Stomach (tissue), 4 donors: ENCODE data around the gene GRK2.

Experiments used
- EP300 ChIP-seq: sonication (generic); formaldehyde crosslinking; IDR thresholded peaks from one replicate; pipeline ENCODE4 v1.6.1; 2017; ENCODE audit warnings: antibody characterized with exemption
- POLR2A ChIP-seq, 4 donors: fragments of 450-650 bp; IDR thresholded peaks; one replicate each; pipeline ENCODE4 v1.6.1; 2016; ENCODE audit warnings: antibody characterized with exemption in 4 of 4, control low read depth in 2 of 4, mild to moderate bottlenecking in 1 of 4, moderate library complexity in 1 of 4
- POLR2AphosphoS5 ChIP-seq, 3 donors: sonication (generic); formaldehyde crosslinking; IDR thresholded peaks; one replicate each; pipeline ENCODE4 v1.6.1; 2016; ENCODE audit warnings: antibody characterized with exemption in 3 of 3
- TF ChIP-seq, protein P1 (sequence below), 7 experiments: fragments of 450-650 bp in 4 of 7; fragments of 200-600 bp in 3 of 7; sonication (generic) in 3 of 7; IDR thresholded peaks; one replicate each; pipeline ENCODE4 v1.5.1; 2016 to 2019; ENCODE audit warnings: antibody characterized with exemption in 7 of 7, control low read depth in 2 of 7, mild to moderate bottlenecking in 1 of 7

DNA sequence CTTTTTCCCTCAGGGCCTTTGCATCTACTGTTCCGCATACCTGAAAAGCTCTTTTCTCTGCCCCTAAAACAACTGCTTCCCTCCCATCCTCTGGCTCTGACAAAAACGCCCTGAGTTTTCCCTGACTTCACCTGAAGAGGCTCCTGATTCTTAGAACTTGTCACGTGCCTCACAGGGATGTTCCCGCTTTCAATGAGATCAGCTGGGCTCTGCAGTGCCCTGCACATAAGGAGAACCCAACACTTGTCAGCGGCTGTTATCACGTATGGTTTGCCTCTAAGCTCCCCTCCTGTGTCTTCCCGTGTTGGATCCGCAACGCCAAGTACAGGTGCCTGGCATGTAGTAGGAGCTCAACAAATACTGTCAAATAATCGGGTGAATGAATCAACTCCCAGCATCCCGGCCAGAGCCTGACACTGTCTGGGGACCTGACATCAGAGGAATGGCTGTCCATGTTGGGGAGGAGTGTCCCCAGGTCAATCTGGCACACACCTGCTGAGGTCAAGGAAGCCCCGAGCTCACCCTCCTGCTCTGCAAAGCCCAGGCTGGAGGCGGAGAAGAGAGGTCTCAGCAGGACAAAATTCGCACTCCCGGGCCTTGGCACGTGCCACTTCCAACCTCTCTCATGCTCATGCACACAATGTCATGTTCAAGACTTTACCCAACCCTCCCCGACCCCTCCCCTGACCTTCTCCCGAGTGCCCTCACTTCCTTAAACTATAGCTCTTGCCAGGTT is 4.2 kb upstream of the GRK2 start:
- no peak for TF ChIP-seq POLR2A (IDR thresholded peaks at IDR 0.05)
- TF ChIP-seq, protein P1, sequence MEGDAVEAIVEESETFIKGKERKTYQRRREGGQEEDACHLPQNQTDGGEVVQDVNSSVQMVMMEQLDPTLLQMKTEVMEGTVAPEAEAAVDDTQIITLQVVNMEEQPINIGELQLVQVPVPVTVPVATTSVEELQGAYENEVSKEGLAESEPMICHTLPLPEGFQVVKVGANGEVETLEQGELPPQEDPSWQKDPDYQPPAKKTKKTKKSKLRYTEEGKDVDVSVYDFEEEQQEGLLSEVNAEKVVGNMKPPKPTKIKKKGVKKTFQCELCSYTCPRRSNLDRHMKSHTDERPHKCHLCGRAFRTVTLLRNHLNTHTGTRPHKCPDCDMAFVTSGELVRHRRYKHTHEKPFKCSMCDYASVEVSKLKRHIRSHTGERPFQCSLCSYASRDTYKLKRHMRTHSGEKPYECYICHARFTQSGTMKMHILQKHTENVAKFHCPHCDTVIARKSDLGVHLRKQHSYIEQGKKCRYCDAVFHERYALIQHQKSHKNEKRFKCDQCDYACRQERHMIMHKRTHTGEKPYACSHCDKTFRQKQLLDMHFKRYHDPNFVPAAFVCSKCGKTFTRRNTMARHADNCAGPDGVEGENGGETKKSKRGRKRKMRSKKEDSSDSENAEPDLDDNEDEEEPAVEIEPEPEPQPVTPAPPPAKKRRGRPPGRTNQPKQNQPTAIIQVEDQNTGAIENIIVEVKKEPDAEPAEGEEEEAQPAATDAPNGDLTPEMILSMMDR (IDR thresholded peaks at IDR 0.05): no peak
- no peak for TF ChIP-seq POLR2AphosphoS5 (IDR thresholded peaks at IDR 0.05)
- no peak for TF ChIP-seq EP300
